ENCODE data around the gene TRIM27. TPM values are rescaled to one million over a fixed set of nuclear protein-coding genes. Genes with fewer than 3 reads are reported as not detected.
"Not testable (repeated sequence)": the region's sequence is repeated elsewhere in the genome, so short reads cannot be mapped to it uniquely, and the experiment has no call there.

Gene TRIM27
- total RNA-seq, 2 donors from 2014 or later = 30.2 to 39.4 TPM

- peak; percentile 19 for ATAC-seq
- intact Hi-C loops (cut with DNase I, micrococcal nuclease) = loop anchor here in 1 of 2 donors (5.0 kb wide), 2 partner anchors 38 to 107 kb away; no protein-coding TSS in a partner anchor
Measured at GRCh38 chr6:28944412-28944865, 20.7 kb upstream of the TRIM27 start.

GRCh38 chr6:28943557-28944411 lies 20.0 kb upstream of the TRIM27 start:
- ATAC-seq = peak; percentile 41
- peak; percentile 71 to 77 for DNase-seq
- intact Hi-C loops (cut with DNase I, micrococcal nuclease) = loop anchor here in 1 of 2 donors (5.0 kb wide), 2 partner anchors 39 to 106 kb away; no protein-coding TSS in a partner anchor

More at GRCh38 chr6:28944412-28944865, 20.7 kb upstream of the TRIM27 start:
- DNase-seq = no peak

- intact Hi-C loops (cut with DNase I, micrococcal nuclease) = loop anchor here in 1 of 2 donors (5.0 kb wide), 2 partner anchors 39 to 106 kb away; no protein-coding TSS in a partner anchor
- ATAC-seq (no peak), DNase-seq (no peak)
Measured at GRCh38 chr6:28943223-28943556, 19.4 kb upstream of the TRIM27 start.

GRCh38 chr6:28941684-28942448 lies 18.1 kb upstream of the TRIM27 start:
- intact Hi-C loops (cut with DNase I, micrococcal nuclease) = loop anchor here in 1 of 2 donors (5.0 kb wide), 2 partner anchors 40 to 105 kb away; no protein-coding TSS in a partner anchor
- DNase-seq = no peak
- ATAC-seq = no peak

GRCh38 chr6:28940858-28941683 lies 17.3 kb upstream of the TRIM27 start:
- DNase-seq = peak; percentile 70 to 72
- intact Hi-C loops (cut with DNase I, micrococcal nuclease) = loop anchor here in 1 of 2 donors (5.0 kb wide), 2 partner anchors 41 to 104 kb away; no protein-coding TSS in a partner anchor
- peak; percentile 72 for ATAC-seq

- ATAC-seq = peak; percentile 51
- DNase-seq = peak; percentile 48 to 65
- intact Hi-C loops (cut with DNase I, micrococcal nuclease) = loop anchor here in 1 of 2 donors (5.0 kb wide), 2 partner anchors 42 to 103 kb away; no protein-coding TSS in a partner anchor
Measured at GRCh38 chr6:28940294-28940857, 16.6 kb upstream of the TRIM27 start.

DNA sequence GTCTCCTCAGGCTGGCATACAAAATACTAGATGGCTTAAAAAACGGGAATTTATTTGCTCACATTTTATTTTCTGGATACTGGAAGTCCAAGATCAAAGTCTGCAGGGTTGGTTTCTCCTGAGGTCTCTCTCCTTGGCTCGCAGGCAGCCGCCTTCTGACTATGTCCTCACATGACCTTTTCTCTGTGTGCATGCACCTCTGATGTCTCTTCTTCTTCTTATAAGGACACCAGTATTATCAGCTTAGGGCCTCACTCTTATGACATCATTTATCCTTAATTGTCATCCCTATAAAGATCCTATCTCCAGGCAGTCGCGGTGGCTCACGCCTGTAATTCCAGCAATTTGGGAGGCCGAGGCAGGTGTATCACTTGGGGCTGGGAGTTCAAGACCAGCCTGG lies 9.3 kb upstream of the TRIM27 start:
- DNase-seq = no peak
- no peak for ATAC-seq
- intact Hi-C loops (cut with DNase I, micrococcal nuclease) = no loop called here

GRCh38 chr6:28929887-28930620 lies 6.3 kb upstream of the TRIM27 start:
- DNase-seq (no peak), ATAC-seq (peak; percentile 92)
- intact Hi-C loops (cut with DNase I, micrococcal nuclease) = no loop called here

DNA sequence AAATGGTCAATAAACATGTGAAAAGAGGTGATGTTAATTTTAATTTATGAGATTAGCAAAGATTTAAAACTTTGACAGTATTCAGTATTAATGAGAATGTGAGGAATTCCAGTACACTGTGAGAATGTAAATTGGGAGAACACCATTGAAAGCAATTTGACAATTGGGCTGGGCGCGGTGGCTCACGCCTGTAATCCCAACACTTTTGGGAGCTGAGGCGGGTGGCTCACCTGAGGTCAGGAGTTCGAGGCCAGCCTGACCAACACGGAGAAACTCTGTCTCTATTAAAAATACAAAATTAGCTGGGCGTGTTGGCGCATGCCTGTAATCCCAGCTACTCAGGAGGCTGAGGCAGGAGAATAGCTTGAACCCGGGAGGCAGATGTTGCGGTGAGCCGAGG lies 5.6 kb upstream of the TRIM27 start:
- ATAC-seq; intact Hi-C loops (cut with DNase I, micrococcal nuclease); DNase-seq: not testable (repeated sequence)

GRCh38 chr6:28927846-28928245 lies 4.1 kb upstream of the TRIM27 start:
- intact Hi-C loops (cut with DNase I, micrococcal nuclease) = no loop called here
- DNase-seq (no peak), ATAC-seq (no peak)

GRCh38 chr6:28922821-28923317 lies 916 bp downstream of the TRIM27 start:
- intact Hi-C loops (cut with DNase I, micrococcal nuclease) = no loop called here
- ATAC-seq = no peak
- peak; percentile 45 to 66 for DNase-seq

- peak; percentile 35 to 64 for DNase-seq
Measured at GRCh38 chr6:28922004-28922820, 1.6 kb downstream of the TRIM27 start.

GRCh38 chr6:28920281-28920680 lies 3.5 kb downstream of the TRIM27 start:
- no peak for DNase-seq

More at GRCh38 chr6:28922004-28922820, 1.6 kb downstream of the TRIM27 start:
- peak; percentile 67 for ATAC-seq
- intact Hi-C loops (cut with DNase I, micrococcal nuclease) = no loop called here

DNA sequence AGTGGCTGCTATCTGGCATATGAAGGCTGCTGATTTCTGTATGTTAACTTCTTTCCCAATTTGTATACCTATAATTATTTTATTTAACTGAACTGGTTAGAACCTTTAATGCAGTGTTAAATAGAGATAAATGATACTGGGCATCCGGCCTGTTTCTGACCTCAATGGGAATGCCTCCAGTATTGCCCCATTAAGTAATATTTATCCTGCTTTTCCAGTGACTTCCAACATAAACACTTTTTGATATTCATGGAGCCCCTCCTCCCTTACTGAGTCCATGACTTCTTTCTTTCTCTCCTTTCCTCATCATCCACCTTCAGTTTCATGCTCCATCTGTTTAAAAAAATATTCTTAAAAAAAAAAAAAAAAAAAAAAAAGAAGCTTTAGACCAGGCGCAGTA lies 8.8 kb downstream of the TRIM27 start:
- ATAC-seq (no peak), DNase-seq (no peak)
- intact Hi-C loops (cut with DNase I, micrococcal nuclease) = no loop called here

More at GRCh38 chr6:28920281-28920680, 3.5 kb downstream of the TRIM27 start:
- intact Hi-C loops (cut with DNase I, micrococcal nuclease) = no loop called here
- no peak for ATAC-seq

GRCh38 chr6:28910901-28911690 lies 12.7 kb downstream of the TRIM27 start:
- ATAC-seq (no peak), DNase-seq (no peak)
- intact Hi-C loops (cut with DNase I, micrococcal nuclease) = no loop called here

- ATAC-seq (no peak), DNase-seq (no peak)
- intact Hi-C loops (cut with DNase I, micrococcal nuclease) = no loop called here
Measured at GRCh38 chr6:28907394-28907793, 16.4 kb downstream of the TRIM27 start.
